Karpas-422 (cell line): Measurements from ENCODE around the gene MRTFA. TPM values are rescaled to one million over a fixed set of nuclear protein-coding genes. Genes with fewer than 3 reads are reported as not detected.
A peak's percentile ranks its signal among the peaks of the same experiment; 100 is the strongest.

ENCODE experiments used
- DNase-seq: peaks from one replicate; pipeline ENCODE4 v3.0.0-alpha.2; 2015
- H2AFZ ChIP-seq: fragments of 200-600 bp; sonication (generic); 2 replicates; pipeline ENCODE4 v1.6.1; 2014; ENCODE audit warnings: antibody characterized with exemption, low read length, mixed read lengths
- H3K27ac ChIP-seq: fragments of 200-600 bp; sonication (generic); 2 replicates; pipeline ENCODE4 v1.5.1; 2014; ENCODE audit warnings: mild to moderate bottlenecking, low read length, moderate library complexity
- H3K27me3 ChIP-seq: fragments of 200-600 bp; sonication (generic); 2 replicates; pipeline ENCODE4 v1.6.1; 2014; ENCODE audit warnings: low read length, mixed read lengths
- H3K36me3 ChIP-seq: fragments of 200-600 bp; sonication (generic); 2 replicates; pipeline ENCODE4 v1.6.1; 2014; ENCODE audit warnings: low read length, mixed read lengths; ENCODE audit not compliant: insufficient read depth
- H3K4me1 ChIP-seq: fragments of 200-600 bp; sonication (generic); 2 replicates; pipeline ENCODE4 v1.6.1; 2014; ENCODE audit warnings: mild to moderate bottlenecking, low read length, mixed read lengths
- H3K4me2 ChIP-seq: fragments of 200-600 bp; sonication (generic); 2 replicates; pipeline ENCODE4 v1.6.1; 2014; ENCODE audit warnings: low read length, low read depth, mild to moderate bottlenecking; ENCODE audit not compliant: poor library complexity, severe bottlenecking
- H3K4me3 ChIP-seq: fragments of 200-600 bp; sonication (generic); 2 replicates; pipeline ENCODE4 v1.5.1; 2014; ENCODE audit warnings: mild to moderate bottlenecking, antibody characterized with exemption, low read length, mixed read lengths
- H3K79me2 ChIP-seq: fragments of 200-600 bp; sonication (generic); 2 replicates; pipeline ENCODE4 v1.6.1; 2014; ENCODE audit warnings: mild to moderate bottlenecking, low read length, mixed read lengths
- H3K9ac ChIP-seq: fragments of 200-600 bp; sonication (generic); 2 replicates; pipeline ENCODE4 v1.6.0; 2014; ENCODE audit warnings: low read length
- H3K9me2 ChIP-seq: fragments of 200-600 bp; sonication (generic), shearing (Covaris generic); replicated peaks from 2 replicates; pipeline ENCODE4 v1.6.0; 2014; ENCODE audit warnings: mild to moderate bottlenecking, low read length, moderate library complexity; ENCODE audit not compliant: insufficient read depth
- H3K9me3 ChIP-seq: fragments of 300-700, 200-600 bp; sonication (generic); 2 replicates; pipeline ENCODE4 v1.6.1; 2014; ENCODE audit warnings: low read length, mixed read lengths
- H4K20me1 ChIP-seq: fragments of 200-600 bp; sonication (generic); 2 replicates; pipeline ENCODE4 v1.6.1; 2014; ENCODE audit warnings: mild to moderate bottlenecking, antibody characterized with exemption, low read length, low read depth; ENCODE audit not compliant: insufficient read depth
- total RNA-seq: library from RNA; depleted of rRNA; stranded (reverse); fragments of >200 nt; shearing (Covaris generic); gene quantifications from 2 replicates; pipeline ENCODE4 v1.2.3, GENCODE V29; 2014; ENCODE audit warnings: low replicate concordance

The MRTFA gene
- total RNA-seq, 1 experiment from 2014 or later, result 37.2 TPM

- DNase-seq, result peak; percentile 79
- Histone ChIP-seq H3K4me3 (no peak overlapping the region), H3K36me3 (no peaks in the 10 kb centered on the region), H3K4me1 (peaks cover 43% of the 10 kb centered on the region), H3K9me3 (no peaks in the 10 kb centered on the region), H3K79me2 (peaks cover 42% of the 10 kb centered on the region), H2AFZ (no peak overlapping the region), H3K27me3 (no peaks in the 10 kb centered on the region), H3K9ac (0 out of 2 replicates have a peak overlapping the region, but pooled peaks have one; percentile 21), H3K4me2 (peak overlapping the region; percentile 31), H4K20me1 (no peaks in the 10 kb centered on the region), H3K9me2 (no peaks in the 10 kb centered on the region), H3K27ac (peak overlapping the region; percentile 72)
Observed at GRCh38 chr22:40487663-40488249, 148.8 kb downstream of the MRTFA start.

- H3K4me1 ChIP-seq, result peaks cover 36% of the 10 kb centered on the region
- no peak overlapping the region for H2AFZ ChIP-seq
- H3K27ac ChIP-seq, result peak overlapping the region; percentile 72
- H3K9me3 ChIP-seq, result no peaks in the 10 kb centered on the region
- H3K4me3 ChIP-seq, result no peak overlapping the region
- no peaks in the 10 kb centered on the region for H3K36me3 ChIP-seq
- peak overlapping the region; percentile 31 for H3K4me2 ChIP-seq
- H3K79me2 ChIP-seq, result peaks cover 43% of the 10 kb centered on the region
- no peaks in the 10 kb centered on the region for H3K9me2 ChIP-seq
- no peaks in the 10 kb centered on the region for H3K27me3 ChIP-seq
- no peak overlapping the region for H3K9ac ChIP-seq
- no peak for DNase-seq
- H4K20me1 ChIP-seq, result no peaks in the 10 kb centered on the region
Observed at GRCh38 chr22:40486962-40487602, 149.4 kb downstream of the MRTFA start.

- H3K4me2 ChIP-seq, result no peak overlapping the region
- no peak overlapping the region for H2AFZ ChIP-seq
- H3K4me1 ChIP-seq, result peaks cover 28% of the 10 kb centered on the region
- no peaks in the 10 kb centered on the region for H3K27me3 ChIP-seq
- no peaks in the 10 kb centered on the region for H3K9me3 ChIP-seq
- no peak overlapping the region for H3K4me3 ChIP-seq
- H3K27ac ChIP-seq, result no peak overlapping the region
- H3K36me3 ChIP-seq, result no peaks in the 10 kb centered on the region
- no peak overlapping the region for H3K9ac ChIP-seq
- no peak for DNase-seq
- H4K20me1 ChIP-seq, result no peaks in the 10 kb centered on the region
- peaks cover 35% of the 10 kb centered on the region for H3K79me2 ChIP-seq
- H3K9me2 ChIP-seq, result no peaks in the 10 kb centered on the region
Observed at GRCh38 chr22:40485813-40486667, 150.5 kb downstream of the MRTFA start.

GRCh38 chr22:40484906-40485669 is 151.4 kb downstream of the MRTFA start:
- no peak overlapping the region for H3K4me2 ChIP-seq
- H3K27me3 ChIP-seq, result no peaks in the 10 kb centered on the region
- DNase-seq, result no peak
- no peaks in the 10 kb centered on the region for H3K36me3 ChIP-seq
- H4K20me1 ChIP-seq, result no peaks in the 10 kb centered on the region
- no peak overlapping the region for H3K4me3 ChIP-seq
- no peaks in the 10 kb centered on the region for H3K9me2 ChIP-seq
- no peak overlapping the region for H3K9ac ChIP-seq
- no peaks in the 10 kb centered on the region for H3K9me3 ChIP-seq
- no peak overlapping the region for H2AFZ ChIP-seq
- H3K79me2 ChIP-seq, result peaks cover 39% of the 10 kb centered on the region
- H3K4me1 ChIP-seq, result peaks cover 32% of the 10 kb centered on the region
- H3K27ac ChIP-seq, result no peak overlapping the region

- Histone ChIP-seq H3K36me3 (no peaks in the 10 kb centered on the region), H3K9me3 (no peaks in the 10 kb centered on the region), H3K27ac (no peak overlapping the region), H3K9ac (no peak overlapping the region), H3K4me2 (no peak overlapping the region), H3K4me3 (no peak overlapping the region), H4K20me1 (no peaks in the 10 kb centered on the region), H3K27me3 (no peaks in the 10 kb centered on the region), H3K4me1 (peaks cover 45% of the 10 kb centered on the region), H3K79me2 (peaks cover 60% of the 10 kb centered on the region), H2AFZ (no peak overlapping the region), H3K9me2 (no peaks in the 10 kb centered on the region)
- DNase-seq, result no peak
Observed at GRCh38 chr22:40482886-40483285, 153.6 kb downstream of the MRTFA start.

GRCh38 chr22:40482391-40482790 is 154.1 kb downstream of the MRTFA start:
- peaks cover 62% of the 10 kb centered on the region for H3K79me2 ChIP-seq
- H4K20me1 ChIP-seq, result no peaks in the 10 kb centered on the region
- H3K36me3 ChIP-seq, result no peaks in the 10 kb centered on the region
- no peak overlapping the region for H3K4me2 ChIP-seq
- no peak for DNase-seq
- H3K4me1 ChIP-seq, result peaks cover 45% of the 10 kb centered on the region
- H3K27ac ChIP-seq, result no peak overlapping the region
- no peaks in the 10 kb centered on the region for H3K9me2 ChIP-seq
- H3K27me3 ChIP-seq, result no peaks in the 10 kb centered on the region
- H2AFZ ChIP-seq, result no peak overlapping the region
- no peaks in the 10 kb centered on the region for H3K9me3 ChIP-seq
- no peak overlapping the region for H3K4me3 ChIP-seq
- no peak overlapping the region for H3K9ac ChIP-seq

GRCh38 chr22:40480996-40481395 is 155.5 kb downstream of the MRTFA start:
- Histone ChIP-seq H3K79me2 (peaks cover 56% of the 10 kb centered on the region), H3K9me3 (no peaks in the 10 kb centered on the region)

More at GRCh38 chr22:40480996-40481395, 155.5 kb downstream of the MRTFA start:
- Histone ChIP-seq H3K27ac (no peak overlapping the region), H3K4me3 (no peak overlapping the region), H3K9me2 (no peaks in the 10 kb centered on the region), H2AFZ (no peak overlapping the region), H3K9ac (no peak overlapping the region), H4K20me1 (no peaks in the 10 kb centered on the region), H3K36me3 (no peaks in the 10 kb centered on the region), H3K4me1 (peaks cover 33% of the 10 kb centered on the region), H3K27me3 (no peaks in the 10 kb centered on the region), H3K4me2 (no peak overlapping the region)
- no peak for DNase-seq
